HG03558 (cell line): ENCODE results near the gene CTR9.
A peak's percentile ranks its signal among the peaks of the same experiment; 100 is the strongest.

Experiments
- ATAC-seq: cut with Tn5 transposase; IDR thresholded peaks from one replicate; pipeline ENCODE4 v1.9.1; 2021; ENCODE audit warnings: moderate number of reproducible peaks; ENCODE audit not compliant: unreplicated experiment; ENCODE audit errors: extremely low read depth

The CTR9 gene

GRCh38 chr11:10750838-10751580 is at the start of gene CTR9:
Gene CTR9 (plus strand): TSS chr11:10751246. CDS start chr11:10751413, 167 bp downstream.
- peak; percentile 82 for ATAC-seq

GRCh38 chr11:10701982-10702381 is 49.1 kb upstream of the CTR9 start:
- ATAC-seq: no peak

GRCh38 chr11:10708131-10708530 is 42.9 kb upstream of the CTR9 start:
- no peak for ATAC-seq

GRCh38 chr11:10709299-10710086 is 41.6 kb upstream of the CTR9 start:
- no peak for ATAC-seq

GRCh38 chr11:10715571-10715970 is 35.5 kb upstream of the CTR9 start:
- no peak for ATAC-seq

GRCh38 chr11:10716122-10716521 is 34.9 kb upstream of the CTR9 start:
- ATAC-seq: no peak

- no peak for ATAC-seq
Measured at GRCh38 chr11:10716543-10717259, 34.3 kb upstream of the CTR9 start.

- no peak for ATAC-seq
Measured at GRCh38 chr11:10719616-10720015, 31.4 kb upstream of the CTR9 start.

GRCh38 chr11:10720881-10721376 is 30.1 kb upstream of the CTR9 start:
- no peak for ATAC-seq

- ATAC-seq: no peak
Measured at GRCh38 chr11:10722307-10722706, 28.7 kb upstream of the CTR9 start.

GRCh38 chr11:10725114-10725906 is 25.7 kb upstream of the CTR9 start:
- no peak for ATAC-seq

GRCh38 chr11:10725907-10726253 is 25.2 kb upstream of the CTR9 start:
- no peak for ATAC-seq

- ATAC-seq: no peak
Measured at GRCh38 chr11:10727146-10727851, 23.7 kb upstream of the CTR9 start.

- ATAC-seq: no peak
Measured at GRCh38 chr11:10728154-10728553, 22.9 kb upstream of the CTR9 start.

GRCh38 chr11:10728789-10729472 is 22.1 kb upstream of the CTR9 start:
- no peak for ATAC-seq

GRCh38 chr11:10730151-10730550 is 20.9 kb upstream of the CTR9 start:
- ATAC-seq: no peak

- ATAC-seq: no peak
Measured at GRCh38 chr11:10731064-10731680, 19.9 kb upstream of the CTR9 start.
